ENCODE data around the gene TMF1. TPM values are rescaled to one million over a fixed set of nuclear protein-coding genes. Genes with fewer than 3 reads are reported as not detected.

Gene TMF1
- total and polyA plus RNA-seq, 2 of the 8 experiments (the other 6 are each of a cell fraction or from before 2014, with no cell fraction given): 1.4 to 18.3 TPM

GRCh38 chr3:69044608-69045007 lies 7.5 kb downstream of the TMF1 start (continued):
- TF ChIP-seq CHD7 (IDR thresholded peaks at IDR 0.05; ENCODE audit: insufficient replicate concordance, low read length): no peak
- TF ChIP-seq PHF8 (conservative IDR thresholded peaks at IDR 0.05; ENCODE audit: low read depth, low read length): no peak
- TF ChIP-seq CHD2 (IDR thresholded peaks at IDR 0.05; ENCODE audit: low read length): no peak
- TF ChIP-seq BACH1 (IDR thresholded peaks at IDR 0.05; ENCODE audit: low read length): no peak

All from H1 (cell line).